Stimulated activated CD4-positive, alpha-beta T cell treated with anti-CD3 and anti-CD28 coated beads, TNF-alpha, amount 100 ng/mL, for 4 hours (primary cell): Measurements from ENCODE around the gene TOLLIP.
"Not testable (repeated sequence)": the region's sequence is repeated elsewhere in the genome, so short reads cannot be mapped to it uniquely, and the experiment has no call there.

Source experiments
- DNase-seq, 3 experiments: peaks; one replicate each; pipeline ENCODE4 v3.0.0-alpha.2; 2020; ENCODE audit warnings: low read depth in 3 of 3

TOLLIP gene

DNA sequence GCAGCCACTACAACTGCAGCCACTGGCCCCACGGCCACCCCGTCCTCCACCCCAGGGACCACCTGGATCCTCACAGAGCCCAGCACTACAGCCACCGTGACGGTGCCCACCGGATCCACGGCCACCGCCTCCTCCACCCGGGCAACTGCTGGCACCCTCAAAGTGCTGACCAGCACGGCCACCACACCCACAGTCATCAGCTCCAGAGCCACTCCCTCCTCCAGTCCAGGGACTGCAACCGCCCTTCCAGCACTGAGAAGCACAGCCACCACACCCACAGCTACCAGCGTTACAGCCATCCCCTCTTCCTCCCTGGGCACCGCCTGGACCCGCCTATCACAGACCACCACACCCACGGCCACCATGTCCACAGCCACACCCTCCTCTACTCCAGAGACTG is 63.1 kb downstream of the TOLLIP start:
- DNase-seq: not testable (repeated sequence)

DNA sequence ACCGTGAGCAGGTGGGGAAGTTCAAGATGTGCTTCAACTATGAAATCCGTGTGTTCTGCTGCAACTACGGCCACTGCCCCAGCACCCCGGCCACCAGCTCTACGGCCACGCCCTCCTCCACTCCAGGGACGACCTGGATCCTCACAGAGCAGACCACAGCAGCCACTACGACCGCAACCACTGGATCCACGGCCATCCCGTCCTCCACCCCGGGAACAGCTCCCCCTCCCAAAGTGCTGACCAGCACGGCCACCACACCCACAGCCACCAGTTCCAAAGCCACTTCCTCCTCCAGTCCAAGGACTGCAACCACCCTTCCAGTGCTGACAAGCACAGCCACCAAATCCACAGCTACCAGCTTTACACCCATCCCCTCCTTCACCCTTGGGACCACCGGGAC is 63.7 kb downstream of the TOLLIP start:
- not testable (repeated sequence) for DNase-seq

DNA sequence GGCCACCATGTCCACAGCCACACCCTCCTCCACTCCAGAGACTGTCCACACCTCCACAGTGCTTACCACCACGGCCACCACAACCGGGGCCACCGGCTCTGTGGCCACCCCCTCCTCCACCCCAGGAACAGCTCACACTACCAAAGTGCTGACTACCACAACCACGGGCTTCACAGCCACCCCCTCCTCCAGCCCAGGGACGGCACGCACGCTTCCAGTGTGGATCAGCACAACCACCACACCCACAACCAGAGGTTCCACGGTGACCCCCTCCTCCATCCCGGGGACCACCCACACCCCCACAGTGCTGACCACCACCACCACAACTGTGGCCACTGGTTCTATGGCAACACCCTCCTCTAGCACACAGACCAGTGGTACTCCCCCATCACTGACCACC is 64.9 kb downstream of the TOLLIP start:
- DNase-seq: not testable (repeated sequence)

DNA sequence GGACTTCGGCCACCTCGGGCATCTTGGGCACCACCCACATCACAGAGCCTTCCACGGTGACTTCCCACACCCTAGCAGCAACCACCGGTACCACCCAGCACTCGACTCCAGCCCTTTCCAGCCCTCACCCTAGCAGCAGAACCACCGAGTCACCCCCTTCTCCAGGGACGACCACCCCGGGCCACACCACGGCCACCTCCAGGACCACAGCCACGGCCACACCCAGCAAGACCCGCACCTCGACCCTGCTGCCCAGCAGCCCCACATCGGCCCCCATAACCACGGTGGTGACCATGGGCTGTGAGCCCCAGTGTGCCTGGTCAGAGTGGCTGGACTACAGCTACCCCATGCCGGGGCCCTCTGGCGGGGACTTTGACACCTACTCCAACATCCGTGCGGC is 65.9 kb downstream of the TOLLIP start:
- DNase-seq: not testable (repeated sequence)

DNA sequence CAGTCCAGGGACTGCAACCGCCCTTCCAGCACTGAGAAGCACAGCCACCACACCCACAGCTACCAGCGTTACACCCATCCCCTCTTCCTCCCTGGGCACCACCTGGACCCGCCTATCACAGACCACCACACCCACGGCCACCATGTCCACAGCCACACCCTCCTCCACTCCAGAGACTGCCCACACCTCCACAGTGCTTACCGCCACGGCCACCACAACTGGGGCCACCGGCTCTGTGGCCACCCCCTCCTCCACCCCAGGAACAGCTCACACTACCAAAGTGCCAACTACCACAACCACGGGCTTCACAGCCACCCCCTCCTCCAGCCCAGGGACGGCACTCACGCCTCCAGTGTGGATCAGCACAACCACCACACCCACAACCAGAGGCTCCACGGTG is 66.7 kb downstream of the TOLLIP start:
- DNase-seq: not testable (repeated sequence)

DNA sequence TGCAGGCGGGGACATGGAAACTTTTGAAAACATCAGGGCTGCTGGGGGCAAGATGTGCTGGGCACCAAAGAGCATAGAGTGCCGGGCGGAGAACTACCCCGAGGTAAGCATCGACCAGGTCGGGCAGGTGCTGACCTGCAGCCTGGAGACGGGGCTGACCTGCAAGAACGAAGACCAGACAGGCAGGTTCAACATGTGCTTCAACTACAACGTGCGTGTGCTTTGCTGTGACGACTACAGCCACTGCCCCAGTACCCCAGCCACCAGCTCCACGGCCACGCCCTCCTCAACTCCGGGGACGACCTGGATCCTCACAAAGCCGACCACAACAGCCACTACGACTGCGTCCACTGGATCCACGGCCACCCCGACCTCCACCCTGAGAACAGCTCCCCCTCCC is 67.1 kb downstream of the TOLLIP start:
- DNase-seq: no peak

DNA sequence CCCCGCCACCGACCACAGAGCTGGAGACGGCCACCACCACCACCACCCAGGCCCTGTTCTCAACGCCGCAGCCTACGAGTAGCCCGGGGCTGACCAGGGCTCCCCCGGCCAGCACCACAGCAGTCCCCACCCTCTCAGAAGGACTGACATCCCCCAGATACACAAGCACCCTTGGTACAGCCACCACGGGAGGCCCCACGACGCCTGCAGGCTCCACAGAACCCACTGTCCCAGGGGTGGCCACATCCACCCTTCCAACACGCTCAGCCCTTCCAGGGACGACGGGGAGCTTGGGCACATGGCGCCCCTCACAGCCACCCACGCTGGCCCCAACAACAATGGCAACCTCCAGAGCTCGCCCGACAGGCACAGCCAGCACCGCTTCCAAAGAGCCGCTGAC is 67.7 kb downstream of the TOLLIP start:
- no peak for DNase-seq

DNA sequence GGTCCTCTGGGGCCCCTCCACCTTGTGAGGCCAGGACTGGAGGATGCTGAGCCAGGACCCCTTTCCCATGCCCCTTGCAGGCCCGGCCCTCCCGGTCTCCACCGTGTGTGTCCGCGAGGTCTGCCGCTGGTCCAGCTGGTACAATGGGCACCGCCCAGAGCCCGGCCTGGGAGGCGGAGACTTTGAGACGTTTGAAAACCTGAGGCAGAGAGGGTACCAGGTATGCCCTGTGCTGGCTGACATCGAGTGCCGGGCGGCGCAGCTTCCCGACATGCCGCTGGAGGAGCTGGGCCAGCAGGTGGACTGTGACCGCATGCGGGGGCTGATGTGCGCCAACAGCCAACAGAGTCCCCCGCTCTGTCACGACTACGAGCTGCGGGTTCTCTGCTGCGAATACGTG is 68.7 kb downstream of the TOLLIP start:
- DNase-seq: no peak

DNA sequence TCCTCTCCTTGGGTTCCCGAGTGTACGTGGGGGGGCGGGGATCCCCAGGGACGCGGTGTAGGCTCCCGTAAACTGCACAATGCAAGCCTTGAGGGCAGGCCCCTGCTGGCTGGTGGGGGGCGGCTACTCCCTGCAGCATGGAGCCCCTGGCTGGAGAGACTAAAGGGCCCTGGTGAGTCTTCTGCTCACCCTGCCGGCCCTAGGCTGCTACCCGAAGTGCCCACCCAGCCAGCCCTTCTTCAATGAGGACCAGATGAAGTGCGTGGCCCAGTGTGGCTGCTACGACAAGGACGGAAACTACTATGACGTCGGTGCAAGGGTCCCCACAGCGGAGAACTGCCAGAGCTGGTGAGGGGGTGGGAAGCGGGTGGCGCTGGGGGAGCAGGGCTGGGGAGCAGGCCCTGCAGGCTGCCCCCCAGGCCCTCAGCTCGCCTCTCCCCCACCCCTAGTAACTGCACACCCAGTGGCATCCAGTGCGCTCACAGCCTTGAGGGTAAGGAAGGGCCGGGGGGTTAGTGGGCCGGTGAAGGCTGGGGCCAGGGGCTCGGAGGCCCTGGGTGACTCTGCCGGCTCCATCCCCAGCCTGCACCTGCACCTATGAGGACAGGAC is 69.7 kb downstream of the TOLLIP start:
- no peak for DNase-seq

DNA sequence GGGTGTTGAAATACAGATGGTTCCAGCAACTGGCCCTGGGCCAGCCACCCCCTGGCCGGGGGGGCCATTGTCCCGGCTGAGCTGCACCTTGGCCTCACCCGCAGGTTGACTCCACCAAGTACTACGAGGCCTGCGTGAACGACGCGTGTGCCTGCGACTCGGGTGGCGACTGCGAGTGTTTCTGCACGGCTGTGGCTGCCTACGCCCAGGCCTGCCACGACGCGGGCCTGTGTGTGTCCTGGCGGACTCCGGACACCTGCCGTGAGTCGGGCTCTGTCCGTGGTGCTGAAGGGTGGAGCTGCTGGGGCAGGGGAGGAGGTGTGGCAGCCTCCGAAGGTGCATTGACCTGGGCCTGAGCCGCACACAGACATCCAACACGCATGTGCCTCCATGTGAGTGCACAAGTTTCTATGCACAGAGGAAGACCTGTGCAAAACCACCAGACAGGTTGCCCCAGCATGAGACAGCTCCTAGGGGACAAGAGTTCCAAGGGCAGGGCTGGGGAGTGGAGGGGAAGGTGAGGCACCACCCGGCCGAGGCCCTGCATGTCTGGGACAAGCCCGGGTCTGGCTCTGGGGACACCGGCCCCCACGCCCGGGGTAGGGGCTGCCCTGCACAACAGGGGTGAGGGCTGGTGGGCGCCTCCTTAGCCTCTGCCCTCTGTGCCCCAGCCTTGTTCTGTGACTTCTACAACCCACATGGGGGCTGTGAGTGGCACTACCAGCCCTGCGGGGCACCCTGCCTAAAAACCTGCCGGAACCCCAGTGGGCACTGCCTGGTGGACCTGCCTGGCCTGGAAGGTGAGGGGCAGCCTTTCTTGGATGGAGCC is 70.5 kb downstream of the TOLLIP start:
- DNase-seq: no peak

DNA sequence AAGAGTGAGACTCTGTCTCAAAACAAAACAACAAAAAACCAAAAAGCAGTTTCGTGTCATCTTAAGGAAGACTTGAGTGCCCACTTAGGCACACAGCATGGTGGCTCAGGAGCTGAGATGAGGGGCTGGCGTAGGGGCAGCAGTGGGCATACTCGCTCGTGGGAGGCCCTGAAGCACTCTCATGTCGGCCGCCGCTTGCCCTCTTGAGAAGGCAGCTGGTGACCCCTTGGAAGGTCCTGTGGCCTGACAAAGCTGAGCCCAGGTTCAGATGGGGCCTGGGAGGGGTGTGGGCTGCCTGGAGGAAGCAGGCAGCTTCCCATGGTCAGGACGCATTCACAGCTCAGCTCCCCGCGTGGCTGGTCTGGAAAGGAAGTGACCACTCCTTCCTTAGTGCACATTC is 71.6 kb downstream of the TOLLIP start:
- DNase-seq: no peak

DNA sequence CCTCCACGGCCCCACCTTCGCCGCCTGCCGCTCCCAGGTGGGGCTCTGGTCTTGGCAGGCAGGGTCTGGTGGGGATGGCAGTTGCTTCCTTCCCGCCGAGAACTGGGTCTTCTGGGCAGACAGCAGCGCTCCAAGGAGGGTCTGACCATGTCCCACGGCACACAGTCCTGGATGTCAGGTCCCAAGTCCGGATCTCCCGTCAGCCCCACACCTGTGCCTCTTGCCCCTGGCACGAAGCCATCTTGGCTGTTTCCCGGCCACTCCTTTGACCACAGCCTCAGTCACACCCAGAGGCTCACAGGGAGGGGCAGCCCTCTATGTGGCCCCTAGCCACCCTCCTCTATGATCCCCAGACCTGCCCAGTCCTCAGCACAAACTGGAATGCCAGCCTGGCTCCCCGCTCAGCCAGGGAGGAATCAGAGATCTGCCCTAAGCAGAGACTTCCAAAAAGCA is 72.3 kb downstream of the TOLLIP start:
- no peak for DNase-seq

DNA sequence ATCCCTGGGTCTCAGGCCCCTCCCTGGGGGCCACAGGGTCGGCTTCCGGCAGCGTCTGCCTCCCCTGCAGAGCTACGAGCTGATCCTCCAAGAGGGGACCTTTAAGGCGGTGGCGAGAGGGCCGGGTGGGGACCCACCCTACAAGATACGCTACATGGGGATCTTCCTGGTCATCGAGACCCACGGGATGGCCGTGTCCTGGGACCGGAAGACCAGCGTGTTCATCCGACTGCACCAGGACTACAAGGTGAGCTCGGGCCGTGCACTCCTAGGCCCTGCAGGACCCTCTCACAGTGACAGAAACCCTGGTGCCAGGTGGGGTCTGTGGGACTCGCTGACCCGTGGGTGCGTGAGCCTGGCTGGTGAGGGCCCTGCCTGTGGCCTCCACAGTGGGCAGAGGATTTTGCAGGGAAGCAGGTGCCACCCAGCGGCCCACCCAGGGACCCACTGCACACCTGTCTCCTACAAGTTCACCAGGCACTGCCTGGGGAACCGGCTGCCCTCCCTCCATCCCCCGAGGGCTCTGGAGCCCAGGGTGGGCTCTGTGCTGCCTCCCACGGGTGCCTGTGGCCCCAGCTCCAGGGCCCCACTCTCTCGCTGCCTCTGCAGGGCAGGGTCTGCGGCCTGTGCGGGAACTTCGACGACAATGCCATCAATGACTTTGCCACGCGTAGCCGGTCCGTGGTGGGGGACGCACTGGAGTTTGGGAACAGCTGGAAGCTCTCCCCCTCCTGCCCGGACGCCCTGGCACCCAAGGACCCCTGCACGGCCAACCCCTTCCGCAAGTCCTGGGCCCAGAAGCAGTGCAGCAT is 72.9 kb downstream of the TOLLIP start:
- no peak for DNase-seq

DNA sequence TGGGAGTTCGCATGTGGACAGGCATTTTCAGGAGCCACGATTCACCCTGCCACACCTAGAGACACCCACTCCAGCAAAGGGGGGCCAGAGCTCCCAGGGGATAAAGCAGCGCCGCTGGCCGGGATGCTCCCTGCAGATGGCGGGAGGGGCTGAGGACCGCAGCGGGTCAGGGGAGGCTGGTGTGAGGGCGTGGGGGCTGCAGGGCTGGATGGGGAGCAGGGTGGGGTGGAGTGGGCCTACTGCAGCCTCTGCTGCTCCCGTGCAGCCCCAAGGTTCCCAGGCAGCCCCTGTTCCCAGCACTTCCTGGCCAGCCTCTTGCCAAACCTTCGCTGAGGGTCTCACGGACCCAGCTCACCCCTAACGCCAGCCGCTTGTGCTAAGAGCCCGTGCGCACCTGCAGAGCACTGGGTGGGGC is 73.5 kb downstream of the TOLLIP start:
- DNase-seq: no peak

DNA sequence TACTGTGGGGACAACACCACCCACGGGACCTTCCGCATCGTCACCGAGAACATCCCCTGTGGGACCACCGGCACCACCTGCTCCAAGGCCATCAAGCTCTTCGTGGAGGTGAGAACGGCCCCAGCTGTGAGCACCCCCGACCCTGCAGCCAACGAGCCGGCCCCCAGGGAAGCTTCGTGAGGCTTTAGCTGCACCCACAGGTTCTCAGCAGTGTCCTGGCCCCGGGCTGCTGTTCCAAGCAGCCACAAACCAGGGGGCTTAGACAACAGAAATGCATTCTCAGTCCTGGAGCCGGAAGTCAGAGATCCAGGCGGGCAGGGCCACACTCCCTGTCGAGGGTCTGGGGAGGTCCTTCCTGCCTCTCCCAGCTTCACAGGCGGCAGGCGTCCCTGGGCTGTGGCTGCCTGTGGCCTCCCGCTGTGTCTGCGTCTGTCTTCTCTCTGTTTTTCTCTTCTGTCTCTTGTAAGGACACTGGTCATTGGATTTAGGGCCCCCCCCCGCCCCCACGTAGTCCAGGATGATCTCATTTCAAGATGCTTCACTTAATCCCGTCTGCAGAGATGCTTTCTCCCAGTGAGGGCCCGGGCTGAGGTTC is 74.0 kb downstream of the TOLLIP start:
- DNase-seq: no peak

DNA sequence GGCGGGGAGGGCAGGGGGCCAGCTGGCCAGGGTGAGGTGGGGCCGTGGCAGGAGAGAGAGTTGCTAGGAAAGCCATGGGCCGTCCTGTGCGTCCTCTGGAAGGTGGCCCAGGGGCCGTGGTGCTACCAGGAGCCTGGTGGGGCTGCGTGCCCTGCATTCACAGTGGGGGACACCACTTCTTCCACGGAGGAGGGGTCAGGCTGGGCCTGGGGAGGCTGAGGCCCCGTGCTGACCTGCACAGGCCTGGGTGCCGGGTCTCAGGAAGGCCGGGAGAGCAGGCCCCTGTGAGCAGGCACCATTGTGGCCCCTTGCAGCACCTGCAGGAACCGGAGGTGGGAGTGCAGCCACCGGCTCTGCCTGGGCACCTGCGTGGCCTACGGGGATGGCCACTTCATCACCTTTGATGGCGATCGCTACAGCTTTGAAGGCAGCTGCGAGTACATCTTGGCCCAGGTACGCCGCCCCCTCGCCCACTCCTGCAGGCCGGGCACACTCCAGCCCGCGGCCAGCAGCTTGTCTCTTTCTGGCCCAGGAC is 74.6 kb downstream of the TOLLIP start:
- no peak for DNase-seq

DNA sequence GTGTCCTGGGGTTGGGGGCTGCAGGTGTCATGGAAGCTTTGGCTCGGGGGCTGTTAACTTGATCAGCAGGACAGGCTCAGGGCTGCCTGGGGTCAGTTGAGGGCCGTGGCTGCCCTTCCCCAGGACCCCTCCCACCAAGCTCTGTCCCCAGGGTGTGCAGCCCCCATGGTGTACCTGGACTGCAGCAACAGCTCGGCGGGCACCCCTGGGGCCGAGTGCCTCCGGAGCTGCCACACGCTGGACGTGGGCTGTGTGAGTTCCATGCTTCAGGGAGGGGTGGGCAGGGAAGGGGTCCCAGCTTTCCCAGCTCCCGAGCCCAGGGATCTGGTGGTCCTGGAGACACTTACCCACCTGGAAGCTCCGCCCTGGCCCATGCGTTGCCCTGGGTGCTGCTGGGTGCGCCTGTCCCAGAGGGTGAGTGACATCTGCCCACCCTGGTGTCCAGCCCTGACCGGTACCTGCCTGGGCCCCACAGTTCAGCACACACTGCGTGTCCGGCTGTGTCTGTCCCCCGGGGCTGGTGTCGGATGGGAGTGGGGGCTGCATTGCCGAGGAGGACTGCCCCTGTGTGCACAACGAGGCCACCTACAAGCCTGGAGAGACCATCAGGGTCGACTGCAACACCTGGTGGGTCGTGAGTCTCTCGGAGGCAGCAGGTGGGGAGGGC is 75.2 kb downstream of the TOLLIP start:
- DNase-seq: no peak

DNA sequence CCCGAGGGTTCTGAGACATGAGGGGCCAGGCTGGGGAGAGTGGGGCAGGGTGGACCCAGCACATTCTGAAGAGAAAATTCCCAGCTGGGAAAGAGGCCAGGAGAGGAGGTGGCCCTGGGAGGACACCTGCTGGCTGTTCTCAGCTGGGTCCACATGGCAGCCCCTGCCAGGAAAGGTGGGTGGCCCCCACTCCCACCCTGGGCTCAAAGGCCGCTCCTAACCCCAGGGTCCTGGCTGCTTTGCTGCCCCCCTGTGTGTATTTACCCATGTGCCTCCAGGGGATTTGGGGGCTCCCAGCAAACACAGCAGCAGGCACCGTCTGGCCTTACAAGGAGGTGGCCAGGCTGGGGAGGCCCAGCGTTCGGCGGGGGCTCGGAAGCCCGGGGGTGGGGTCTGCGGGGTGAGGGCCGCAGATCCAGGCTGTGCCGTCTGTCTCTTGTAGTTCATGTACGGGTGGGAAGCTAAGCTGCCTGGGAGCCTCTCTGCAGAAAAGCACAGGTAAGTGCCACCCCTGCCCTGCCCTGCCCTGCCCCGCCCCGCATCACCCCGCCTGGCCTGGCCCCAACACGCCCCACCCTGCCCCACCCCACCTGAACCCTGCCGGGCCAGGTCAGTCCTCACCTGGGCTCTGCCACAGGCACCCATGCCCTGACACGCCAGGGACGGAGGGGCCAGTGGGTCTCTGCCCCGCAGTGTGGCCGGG is 75.9 kb downstream of the TOLLIP start:
- DNase-seq: no peak

DNA sequence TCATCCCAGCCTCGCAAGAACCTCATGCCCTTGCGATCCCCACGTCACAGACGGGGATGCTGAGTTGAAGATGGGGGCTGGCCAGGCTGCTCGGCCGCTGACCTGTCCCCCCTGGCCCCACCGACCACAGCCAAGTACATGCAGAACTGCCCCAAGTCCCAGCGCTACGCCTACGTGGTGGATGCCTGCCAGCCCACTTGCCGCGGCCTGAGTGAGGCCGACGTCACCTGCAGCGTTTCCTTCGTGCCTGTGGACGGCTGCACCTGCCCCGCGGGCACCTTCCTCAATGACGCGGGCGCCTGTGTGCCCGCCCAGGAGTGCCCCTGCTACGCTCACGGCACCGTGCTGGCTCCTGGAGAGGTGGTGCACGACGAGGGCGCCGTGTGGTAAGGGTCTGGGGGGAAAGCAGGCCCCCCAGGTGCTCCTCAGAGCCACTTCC is 76.5 kb downstream of the TOLLIP start:
- DNase-seq: no peak

DNA sequence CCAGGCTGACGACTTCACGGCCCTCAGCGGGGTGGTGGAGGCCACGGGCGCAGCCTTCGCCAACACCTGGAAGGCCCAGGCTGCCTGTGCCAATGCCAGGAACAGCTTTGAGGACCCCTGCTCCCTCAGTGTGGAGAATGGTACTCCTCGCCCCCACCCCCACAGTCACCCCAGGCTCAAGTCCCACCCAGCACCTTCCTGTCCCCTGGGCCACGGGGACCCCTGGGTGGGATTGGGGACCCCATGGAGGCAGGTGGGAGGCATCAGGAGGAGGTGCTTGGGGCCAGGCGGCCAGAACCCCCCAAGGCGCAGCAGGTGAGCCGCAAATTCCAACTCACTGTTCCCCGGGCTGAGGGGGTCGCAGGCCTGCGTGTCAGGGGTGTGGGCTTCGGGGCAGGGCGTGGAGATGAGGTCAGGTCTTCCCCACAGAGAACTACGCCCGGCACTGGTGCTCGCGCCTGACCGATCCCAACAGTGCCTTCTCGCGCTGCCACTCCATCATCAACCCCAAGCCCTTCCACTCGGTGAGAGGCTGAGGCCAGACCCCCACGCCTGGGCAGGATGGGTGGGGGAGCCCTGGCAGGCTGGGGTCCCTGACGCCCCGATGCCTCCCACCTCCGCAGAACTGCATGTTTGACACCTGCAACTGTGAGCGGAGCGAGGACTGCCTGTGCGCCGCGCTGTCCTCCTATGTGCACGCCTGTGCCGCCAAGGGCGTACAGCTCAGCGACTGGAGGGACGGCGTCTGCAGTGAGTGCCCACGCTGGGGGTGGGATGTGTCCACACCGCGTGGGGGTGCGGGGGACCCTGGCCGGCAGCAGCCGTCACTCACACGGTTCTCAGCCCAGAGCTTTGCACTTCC is 77.2 kb downstream of the TOLLIP start:
- no peak for DNase-seq
